Pancreas (tissue), 10 donors: ENCODE data around the gene SMG1. TPM values are rescaled to one million over a fixed set of nuclear protein-coding genes. Genes with fewer than 3 reads are reported as not detected.
"Not testable (repeated sequence)": the region's sequence is repeated elsewhere in the genome, so short reads cannot be mapped to it uniquely, and the experiment has no call there.

Source experiments
- ATAC-seq, 4 donors: fragments of 200-7000 bp; cut with Tn5 transposase; one replicate each; pipeline versions ENCODE4 v1.8.0 to v1.9.1; 2020; ENCODE audit warnings: mild to moderate bottlenecking in 4 of 4, moderate library complexity in 4 of 4
- DNase-seq, 6 donors: peaks; one replicate each; pipeline ENCODE4 v3.0.0-alpha.2; 2020
- FAIRE-seq: peaks from 2 replicates; lab custom pipeline; 2012; peaks lifted over from hg19 to GRCh38; lab: Jason Lieb, UNC
- H3K27ac ChIP-seq, 4 donors: fragments of 200-600 bp; sonication (generic); 1 replicate in 3 of 4; 2 replicates in 1 of 4; pipeline versions ENCODE4 v1.5.0 to v1.8.0; 2020
- H3K27me3 ChIP-seq, 4 donors: fragments of 200-600 bp; one replicate each; pipeline ENCODE4 v1.8.0; 2021
- H3K36me3 ChIP-seq, 3 donors: fragments of 200-600 bp; sonication (generic) in 1 of 3; one replicate each; pipeline versions ENCODE4 v1.5.0 to v1.8.0; 2020 to 2021
- H3K4me1 ChIP-seq, 3 donors: fragments of 200-600 bp; one replicate each; pipeline ENCODE4 v1.8.0; 2021
- H3K4me3 ChIP-seq, 4 donors: fragments of 200-600 bp; sonication (generic) in 2 of 4; one replicate each; pipeline versions ENCODE4 v1.5.0 to v1.8.0; 2020 to 2021
- H3K9me3 ChIP-seq, 4 donors: fragments of 200-600 bp; one replicate each; pipeline ENCODE4 v1.8.0; 2021
- WGBS, 2 donors: extraction: QIAGEN DNeasy Blood & Tissue Kit; methylation state at CpG; one replicate each; pipeline ENCODE4 v1.1.7; 2013; 5-methylcytosine and 5-hydroxymethylcytosine counted together
- intact Hi-C, 3 donors: fragments of 100-400 bp; cut with DNase I; formaldehyde crosslinking; loops; one replicate each; pipeline versions ENCODE4 v1.11.1 to v1.14.2; 2022
- polyA plus RNA-seq, 2 donors: library from polyadenylated mRNA; stranded (reverse); fragments of 200-250 nt; gene quantifications; one replicate each; pipeline ENCODE4 v1.2.3, GENCODE V29; 2013
- total RNA-seq, 6 donors: library from RNA; stranded (reverse); fragmentation: NEBNext Ultra II Directional in 4 of 6; extraction: Animal tissue kit (Norgen Biotek cat#: 25700) in 4 of 6; gene quantifications; one replicate each; pipeline versions ENCODE4 v1.2.1 to v1.2.4, GENCODE V29; 2021 to 2023
- donor health status: healthy with polysubstance abuse.
- donor health status: DM: no; HTN: no; CAD: no; lungs with moderate emphysema.
- donor health status: DM: no; HTN: no; CAD: no.
- donor health status: control.
- donor health status: control.
- donor health status: Bipolar disorder and iron deficiency.
- donor health status: DM: yes; HTN: yes; CAD: no.
- donor health status: DM: no; HTN: no; CAD: no.
- donor health status: DM: no; HTN: no; CAD: no.
- donor health status: DM: yes; HTN: yes; CAD: no.

Gene SMG1
- total and polyA plus RNA-seq, 8 donors: 9.8 to 52.2 (median 27.5) TPM

- intact Hi-C loops, H3K9me3 ChIP-seq, H3K36me3 ChIP-seq, H3K27me3 ChIP-seq, DNase-seq, ATAC-seq, H3K27ac ChIP-seq, FAIRE-seq, H3K4me3 ChIP-seq, H3K4me1 ChIP-seq: not testable (repeated sequence)
- WGBS, 2 donors: 92 to 98% methylated on average over 3 of the region's 3 CpGs
Measured at GRCh38 chr16:18902044-18902443, 24.2 kb downstream of the SMG1 start.

GRCh38 chr16:18901194-18901593 lies 25.0 kb downstream of the SMG1 start:
- intact Hi-C loops, H3K36me3 ChIP-seq, DNase-seq, FAIRE-seq, H3K4me1 ChIP-seq, H3K4me3 ChIP-seq, H3K27ac ChIP-seq, ATAC-seq, H3K9me3 ChIP-seq, H3K27me3 ChIP-seq: not testable (repeated sequence)
- 85 to 100% methylated on average over 1 of the region's 1 CpG for WGBS, 2 donors

DNA sequence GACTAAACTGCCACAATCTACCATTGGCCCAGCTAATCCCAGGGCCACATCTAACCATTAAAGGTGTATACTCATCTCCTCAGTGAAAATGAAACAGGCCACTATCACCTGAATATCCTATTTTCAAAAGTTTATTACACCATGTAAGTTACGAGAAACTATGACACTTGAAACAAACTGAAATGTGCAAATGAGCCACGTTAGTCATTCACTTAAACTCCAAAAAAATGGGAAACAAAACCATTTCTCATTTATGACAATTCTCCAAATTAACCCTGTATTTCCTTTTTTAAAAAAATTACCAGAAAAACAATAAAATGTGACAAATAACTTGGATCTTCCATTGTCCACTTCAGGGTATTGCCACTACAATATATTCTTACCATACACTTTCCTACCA lies 41.8 kb downstream of the SMG1 start:
- H3K27ac ChIP-seq, H3K4me1 ChIP-seq, intact Hi-C loops, H3K36me3 ChIP-seq, H3K9me3 ChIP-seq, DNase-seq, H3K4me3 ChIP-seq, ATAC-seq, FAIRE-seq, H3K27me3 ChIP-seq: not testable (repeated sequence)
- WGBS, 2 donors: 78 to 88% methylated on average over 2 of the region's 2 CpGs

- H3K4me1 ChIP-seq, FAIRE-seq, intact Hi-C loops, H3K9me3 ChIP-seq, DNase-seq, H3K27ac ChIP-seq, H3K27me3 ChIP-seq, H3K4me3 ChIP-seq, ATAC-seq: not testable (repeated sequence)
- peaks cover 0 to 11% (median 0%) of the 10 kb centered on the region in 3 donors for H3K36me3 ChIP-seq
- 91 to 93% methylated on average over 4 of the region's 4 CpGs for WGBS, 2 donors
Measured at GRCh38 chr16:18877734-18878133, 48.5 kb downstream of the SMG1 start.

DNA sequence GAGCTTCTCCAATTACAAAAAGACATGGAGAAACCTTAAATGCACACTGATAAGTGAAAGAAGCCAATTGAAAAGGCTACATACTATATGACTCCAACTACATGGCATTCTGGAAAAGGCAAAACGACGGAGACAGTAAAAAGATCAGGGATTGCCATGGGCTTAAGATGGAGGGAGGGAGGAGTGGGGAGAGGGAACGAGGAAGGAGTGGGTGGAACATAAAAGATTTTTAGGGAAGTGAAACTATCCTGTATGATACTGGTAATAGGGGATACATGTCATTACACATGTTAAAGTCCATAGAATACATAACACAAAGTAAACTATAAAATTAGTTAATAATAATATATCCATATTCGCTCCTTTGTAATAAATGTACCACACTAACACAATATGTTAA lies 48.9 kb downstream of the SMG1 start:
- H3K4me3 ChIP-seq, DNase-seq, H3K4me1 ChIP-seq, intact Hi-C loops, ATAC-seq, H3K27ac ChIP-seq, H3K9me3 ChIP-seq, H3K27me3 ChIP-seq, FAIRE-seq: not testable (repeated sequence)
- H3K36me3 ChIP-seq: peaks cover 0 to 11% (median 0%) of the 10 kb centered on the region in 3 donors
- 84 to 91% methylated on average over 4 of the region's 4 CpGs for WGBS, 2 donors

- FAIRE-seq, H3K4me1 ChIP-seq, ATAC-seq, H3K27ac ChIP-seq, intact Hi-C loops, H3K4me3 ChIP-seq, DNase-seq, H3K9me3 ChIP-seq, H3K27me3 ChIP-seq: not testable (repeated sequence)
- H3K36me3 ChIP-seq: peaks cover 0 to 11% (median 0%) of the 10 kb centered on the region in 3 donors
- WGBS, 2 donors: 80 to 90% methylated on average over 5 of the region's 5 CpGs
Measured at GRCh38 chr16:18876301-18876700, 49.9 kb downstream of the SMG1 start.

GRCh38 chr16:18869043-18869771 lies 57.0 kb downstream of the SMG1 start:
- FAIRE-seq, intact Hi-C loops, H3K9me3 ChIP-seq, H3K27me3 ChIP-seq, H3K27ac ChIP-seq, ATAC-seq, H3K4me3 ChIP-seq, DNase-seq, H3K4me1 ChIP-seq: not testable (repeated sequence)
- peaks cover 0 to 17% (median 0%) of the 10 kb centered on the region in 3 donors for H3K36me3 ChIP-seq
- 63 to 87% methylated on average over 2 of the region's 2 CpGs for WGBS, 2 donors

- peaks cover 0 to 27% (median 0%) of the 10 kb centered on the region in 3 donors for H3K36me3 ChIP-seq
- DNase-seq, ATAC-seq, H3K4me1 ChIP-seq, intact Hi-C loops, H3K9me3 ChIP-seq, H3K27me3 ChIP-seq, H3K27ac ChIP-seq, FAIRE-seq, H3K4me3 ChIP-seq: not testable (repeated sequence)
- 87 to 88% methylated on average over 2 of the region's 2 CpGs for WGBS, 2 donors
Measured at GRCh38 chr16:18866277-18866823, 59.9 kb downstream of the SMG1 start.

DNA sequence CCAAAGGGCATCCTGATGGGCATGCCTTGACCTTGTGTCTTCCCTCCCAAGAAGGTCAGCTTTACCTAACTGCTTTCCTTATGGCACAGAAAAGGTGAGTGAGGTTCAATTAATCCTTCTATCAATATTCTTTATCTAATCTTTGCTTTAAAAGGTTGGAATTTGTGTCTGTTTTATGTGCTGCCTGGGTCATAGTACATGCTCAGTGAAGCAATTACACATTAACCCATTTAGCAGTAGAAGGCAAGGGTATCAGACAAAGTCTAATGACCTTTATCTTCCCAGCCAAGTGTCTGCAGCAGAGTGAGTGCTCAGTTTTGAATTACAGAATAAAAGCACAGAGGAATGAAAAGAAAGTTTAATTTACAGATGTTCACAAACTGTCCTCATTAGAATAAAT lies 63.3 kb downstream of the SMG1 start:
- ATAC-seq, FAIRE-seq, H3K4me1 ChIP-seq, H3K27ac ChIP-seq, intact Hi-C loops, DNase-seq, H3K4me3 ChIP-seq, H3K9me3 ChIP-seq, H3K27me3 ChIP-seq: not testable (repeated sequence)
- H3K36me3 ChIP-seq: peaks cover 0 to 20% (median 0%) of the 10 kb centered on the region in 3 donors
